Tibial nerve (tissue), 4 donors: ENCODE data around the gene TJAP1. TPM values are rescaled to one million over a fixed set of nuclear protein-coding genes. Genes with fewer than 3 reads are reported as not detected.

Experiments
- DNase-seq, 2 donors: peaks; one replicate each; pipeline ENCODE4 v3.0.0-alpha.2; 2019; ENCODE audit warnings: low spot score in 2 of 2
- H3K27ac ChIP-seq, 4 donors: fragments of 200-600 bp; sonication (generic) in 3 of 4; one replicate each; pipeline ENCODE4 v1.5.1; 2017 to 2019; ENCODE audit warnings: mild to moderate bottlenecking in 1 of 4
- H3K27me3 ChIP-seq, 2 donors: fragments of 200-600 bp; sonication (generic) in 1 of 2; one replicate each; pipeline versions ENCODE4 v1.5.1 to v1.6.0; 2017 to 2019
- H3K36me3 ChIP-seq, 3 donors: fragments of 200-600 bp; sonication (generic); one replicate each; pipeline ENCODE4 v1.5.1; 2018 to 2019
- H3K4me1 ChIP-seq, 4 donors: fragments of 200-600 bp; sonication (generic) in 3 of 4; one replicate each; pipeline ENCODE4 v1.5.1; 2017 to 2019
- H3K4me3 ChIP-seq, 4 donors: fragments of 200-600 bp; sonication (generic) in 3 of 4; one replicate each; pipeline ENCODE4 v1.5.1; 2017 to 2019; ENCODE audit warnings: mild to moderate bottlenecking in 1 of 4, moderate library complexity in 1 of 4
- H3K9me3 ChIP-seq, 4 donors: fragments of 200-600 bp; sonication (generic) in 3 of 4; one replicate each; pipeline ENCODE4 v1.5.1; 2017 to 2019
- EP300 ChIP-seq, 2 donors: sonication (generic); formaldehyde crosslinking; IDR thresholded peaks; one replicate each; pipeline ENCODE4 v1.6.1; 2017; ENCODE audit warnings: antibody characterized with exemption in 2 of 2, mild to moderate bottlenecking in 1 of 2
- POLR2A ChIP-seq, 2 donors: fragments of 450-650 bp; IDR thresholded peaks; one replicate each; pipeline ENCODE4 v1.6.1; 2017; ENCODE audit warnings: antibody characterized with exemption in 2 of 2, mild to moderate bottlenecking in 2 of 2, moderate library complexity in 2 of 2
- WGBS, 2 donors: methylation state at CpG; one replicate each; pipeline ENCODE4 v1.1.5; 2018; 5-methylcytosine and 5-hydroxymethylcytosine counted together
- total RNA-seq, 4 donors: library from RNA; depleted of rRNA; stranded (reverse); fragments of >200 nt; gene quantifications; one replicate each; pipeline ENCODE4 v1.1.0, GENCODE V29; 2016
- TF ChIP-seq, protein P1 (sequence below), 5 experiments: fragments of 200-600 bp in 3 of 5; fragments of 450-650 bp in 2 of 5; sonication (generic) in 3 of 5; IDR thresholded peaks; one replicate each; pipeline ENCODE4 v1.5.1; 2016 to 2019; ENCODE audit warnings: antibody characterized with exemption in 5 of 5, mild to moderate bottlenecking in 3 of 5, moderate library complexity in 2 of 5

The TJAP1 gene
- total RNA-seq, 4 donors from 2014 or later: 30.2 to 43.8 (median 32.3) TPM

DNA sequence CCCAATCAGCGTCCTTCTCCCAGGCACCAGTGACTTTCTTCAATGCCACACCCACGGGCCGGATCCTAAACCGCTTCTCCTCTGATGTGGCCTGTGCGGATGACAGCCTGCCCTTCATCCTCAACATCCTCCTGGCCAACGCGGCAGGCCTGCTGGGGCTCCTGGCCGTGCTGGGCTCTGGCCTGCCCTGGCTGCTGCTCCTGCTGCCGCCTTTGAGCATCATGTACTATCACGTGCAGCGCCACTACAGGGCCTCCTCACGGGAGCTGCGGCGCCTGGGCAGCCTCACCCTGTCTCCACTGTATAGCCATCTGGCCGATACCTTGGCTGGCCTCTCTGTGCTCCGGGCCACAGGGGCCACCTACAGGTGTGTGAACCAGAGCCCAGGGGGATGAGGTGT is 31.8 kb upstream of the TJAP1 start:
- H3K4me3 ChIP-seq: no peak overlapping the region
- TF ChIP-seq POLR2A (IDR thresholded peaks at IDR 0.05): no peak
- TF ChIP-seq, protein P1, sequence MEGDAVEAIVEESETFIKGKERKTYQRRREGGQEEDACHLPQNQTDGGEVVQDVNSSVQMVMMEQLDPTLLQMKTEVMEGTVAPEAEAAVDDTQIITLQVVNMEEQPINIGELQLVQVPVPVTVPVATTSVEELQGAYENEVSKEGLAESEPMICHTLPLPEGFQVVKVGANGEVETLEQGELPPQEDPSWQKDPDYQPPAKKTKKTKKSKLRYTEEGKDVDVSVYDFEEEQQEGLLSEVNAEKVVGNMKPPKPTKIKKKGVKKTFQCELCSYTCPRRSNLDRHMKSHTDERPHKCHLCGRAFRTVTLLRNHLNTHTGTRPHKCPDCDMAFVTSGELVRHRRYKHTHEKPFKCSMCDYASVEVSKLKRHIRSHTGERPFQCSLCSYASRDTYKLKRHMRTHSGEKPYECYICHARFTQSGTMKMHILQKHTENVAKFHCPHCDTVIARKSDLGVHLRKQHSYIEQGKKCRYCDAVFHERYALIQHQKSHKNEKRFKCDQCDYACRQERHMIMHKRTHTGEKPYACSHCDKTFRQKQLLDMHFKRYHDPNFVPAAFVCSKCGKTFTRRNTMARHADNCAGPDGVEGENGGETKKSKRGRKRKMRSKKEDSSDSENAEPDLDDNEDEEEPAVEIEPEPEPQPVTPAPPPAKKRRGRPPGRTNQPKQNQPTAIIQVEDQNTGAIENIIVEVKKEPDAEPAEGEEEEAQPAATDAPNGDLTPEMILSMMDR (IDR thresholded peaks at IDR 0.05): no peak
- no peak for TF ChIP-seq EP300 (IDR thresholded peaks at IDR 0.05)
- H3K36me3 ChIP-seq: peaks cover 0 to 98% (median 16%) of the 10 kb centered on the region in 3 donors
- H3K27ac ChIP-seq: no peak overlapping the region
- H3K4me1 ChIP-seq: no peaks in the 10 kb centered on the region
- H3K27me3 ChIP-seq: no peaks in the 10 kb centered on the region
- WGBS, 2 donors: 90 to 94% methylated on average over 15 to 16 of the region's 16 CpGs
- no peaks in the 10 kb centered on the region for H3K9me3 ChIP-seq
- no peak for DNase-seq

DNA sequence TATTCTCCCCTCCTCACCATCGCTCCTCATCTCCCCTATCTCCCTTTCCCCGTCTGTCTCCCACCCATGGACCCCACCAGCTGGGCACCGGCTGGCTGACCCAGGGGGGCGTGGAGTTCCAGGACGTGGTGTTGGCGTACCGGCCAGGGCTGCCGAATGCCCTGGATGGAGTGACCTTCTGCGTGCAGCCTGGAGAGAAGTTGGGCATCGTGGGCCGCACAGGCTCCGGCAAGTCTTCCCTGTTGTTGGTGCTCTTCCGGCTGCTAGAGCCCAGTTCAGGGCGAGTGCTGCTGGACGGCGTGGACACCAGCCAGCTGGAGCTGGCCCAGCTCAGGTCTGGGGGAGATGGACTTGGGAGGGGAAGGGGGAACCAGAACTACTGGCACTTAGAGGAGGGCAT is 29.8 kb upstream of the TJAP1 start:
- Histone ChIP-seq H3K9me3 (no peaks in the 10 kb centered on the region), H3K4me3 (no peak overlapping the region), H3K27ac (no peak overlapping the region), H3K27me3 (no peaks in the 10 kb centered on the region), H3K4me1 (no peaks in the 10 kb centered on the region), H3K36me3 (peaks cover 0 to 98% (median 7%) of the 10 kb centered on the region in 3 donors)
- 92 to 96% methylated on average over 16 of the region's 16 CpGs for WGBS, 2 donors
- TF ChIP-seq POLR2A (IDR thresholded peaks at IDR 0.05) (no peak), EP300 (IDR thresholded peaks at IDR 0.05) (no peak)
- TF ChIP-seq, protein P1 (IDR thresholded peaks at IDR 0.05): no peak
- no peak for DNase-seq

DNA sequence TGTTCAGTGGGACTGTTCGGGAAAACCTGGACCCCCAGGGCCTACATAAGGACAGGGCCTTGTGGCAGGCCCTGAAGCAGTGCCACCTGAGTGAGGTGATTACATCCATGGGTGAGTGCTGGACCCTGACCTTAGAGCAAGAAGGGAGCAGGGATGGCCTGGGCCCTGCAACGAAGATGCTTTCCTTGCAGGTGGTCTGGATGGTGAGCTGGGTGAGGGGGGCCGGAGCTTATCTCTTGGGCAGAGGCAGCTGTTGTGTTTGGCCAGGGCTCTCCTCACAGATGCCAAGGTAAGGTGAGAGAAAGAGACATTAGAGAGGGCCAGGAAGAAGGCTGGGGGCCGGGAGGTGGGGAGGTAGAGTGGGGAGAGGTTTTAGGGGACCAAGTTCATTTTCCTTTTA is 28.5 kb upstream of the TJAP1 start:
- H3K27ac ChIP-seq: no peak overlapping the region
- H3K4me3 ChIP-seq: no peak overlapping the region
- DNase-seq: no peak
- H3K9me3 ChIP-seq: no peaks in the 10 kb centered on the region
- H3K36me3 ChIP-seq: peaks cover 0 to 96% (median 6%) of the 10 kb centered on the region in 3 donors
- H3K27me3 ChIP-seq: no peaks in the 10 kb centered on the region
- no peaks in the 10 kb centered on the region for H3K4me1 ChIP-seq
- WGBS, 2 donors: 90 to 92% methylated on average over 4 of the region's 4 CpGs
- no peak for TF ChIP-seq POLR2A (IDR thresholded peaks at IDR 0.05)
- TF ChIP-seq, protein P1 (IDR thresholded peaks at IDR 0.05): no peak
- no peak for TF ChIP-seq EP300 (IDR thresholded peaks at IDR 0.05)

DNA sequence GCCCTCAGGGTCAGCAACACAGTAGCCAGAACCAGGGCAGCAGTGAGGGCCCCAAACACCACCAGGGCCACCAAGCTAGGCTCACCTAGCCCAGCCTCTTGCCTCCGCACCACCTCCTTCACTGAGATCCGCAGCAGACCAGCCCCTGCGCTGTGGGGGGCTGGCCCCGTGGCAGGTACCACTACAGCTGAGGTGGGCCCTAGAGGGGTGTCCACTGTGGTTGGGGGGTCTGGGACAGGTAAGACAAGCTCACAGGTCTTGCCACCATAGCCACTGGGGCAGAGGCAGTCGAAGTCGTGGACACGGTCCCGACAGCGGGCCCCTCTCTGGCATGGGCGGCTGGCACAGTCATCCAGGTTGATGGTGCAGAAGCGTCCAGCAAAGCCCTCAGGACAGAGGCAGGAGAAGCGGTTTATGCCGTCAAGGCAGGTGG is 26.7 kb upstream of the TJAP1 start:
- 94 to 98% methylated on average over 13 of the region's 13 CpGs for WGBS, 2 donors

DNA sequence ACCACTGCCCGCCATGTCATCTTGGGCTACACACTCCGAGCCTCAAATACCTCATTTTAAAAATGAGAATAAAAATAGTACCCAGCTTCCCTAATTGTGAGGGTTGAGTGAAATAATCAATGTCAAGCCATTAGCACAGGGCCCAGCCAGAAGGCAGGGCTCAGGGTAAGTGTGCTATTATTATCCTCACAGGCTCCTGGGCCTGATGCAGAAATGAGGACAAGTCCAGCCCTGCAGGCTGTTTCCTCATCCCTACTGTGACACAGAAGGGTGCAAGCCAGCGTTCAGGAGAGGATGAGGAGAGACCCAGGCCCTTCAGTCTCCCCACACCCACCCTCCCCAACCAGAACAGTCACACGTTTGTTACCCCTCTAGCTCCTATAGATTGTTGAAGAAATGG is 26.0 kb upstream of the TJAP1 start:
- Histone ChIP-seq H3K4me3 (no peak overlapping the region), H3K27ac (no peak overlapping the region), H3K9me3 (peaks cover 0 to 14% (median 0%) of the 10 kb centered on the region in 4 donors), H3K27me3 (peaks cover 0 to 15% of the 10 kb centered on the region in 2 donors), H3K4me1 (peaks cover 0 to 7% (median 0%) of the 10 kb centered on the region in 4 donors), H3K36me3 (peaks cover 0 to 72% (median 0%) of the 10 kb centered on the region in 3 donors)
- WGBS, 2 donors: 83 to 86% methylated on average over 4 of the region's 4 CpGs
- no peak for TF ChIP-seq EP300 (IDR thresholded peaks at IDR 0.05)
- TF ChIP-seq, protein P1 (IDR thresholded peaks at IDR 0.05): no peak
- TF ChIP-seq POLR2A (IDR thresholded peaks at IDR 0.05): no peak
- DNase-seq: no peak

More for the DNA sequence above, 26.7 kb upstream of the TJAP1 start:
- no peak overlapping the region for H3K27ac ChIP-seq
- peaks cover 0 to 11% (median 0%) of the 10 kb centered on the region in 4 donors for H3K9me3 ChIP-seq
- DNase-seq: no peak
- H3K4me3 ChIP-seq: no peak overlapping the region
- H3K4me1 ChIP-seq: peaks cover 0 to 2% (median 0%) of the 10 kb centered on the region in 4 donors
- TF ChIP-seq, protein P1 (IDR thresholded peaks at IDR 0.05): no peak
- TF ChIP-seq EP300 (IDR thresholded peaks at IDR 0.05): no peak
- no peak for TF ChIP-seq POLR2A (IDR thresholded peaks at IDR 0.05)
- peaks cover 0 to 78% (median 3%) of the 10 kb centered on the region in 3 donors for H3K36me3 ChIP-seq
- H3K27me3 ChIP-seq: peaks cover 0 to 9% of the 10 kb centered on the region in 2 donors
